ENCODE data around the gene ARPC1A. TPM values are rescaled to one million over a fixed set of nuclear protein-coding genes. Genes with fewer than 3 reads are reported as not detected.
A peak's percentile ranks its signal among the peaks of the same experiment; 100 is the strongest.
"Not testable (repeated sequence)": the region's sequence is repeated elsewhere in the genome, so short reads cannot be mapped to it uniquely, and the experiment has no call there.

ARPC1A gene
- total RNA-seq, 1 donor from 2014 or later: 269 TPM

GRCh38 chr7:99325001-99325493 is 651 bp upstream of the ARPC1A start:
- DNase-seq (ENCODE audit: low read depth): no peak
- TF ChIP-seq, protein P1, sequence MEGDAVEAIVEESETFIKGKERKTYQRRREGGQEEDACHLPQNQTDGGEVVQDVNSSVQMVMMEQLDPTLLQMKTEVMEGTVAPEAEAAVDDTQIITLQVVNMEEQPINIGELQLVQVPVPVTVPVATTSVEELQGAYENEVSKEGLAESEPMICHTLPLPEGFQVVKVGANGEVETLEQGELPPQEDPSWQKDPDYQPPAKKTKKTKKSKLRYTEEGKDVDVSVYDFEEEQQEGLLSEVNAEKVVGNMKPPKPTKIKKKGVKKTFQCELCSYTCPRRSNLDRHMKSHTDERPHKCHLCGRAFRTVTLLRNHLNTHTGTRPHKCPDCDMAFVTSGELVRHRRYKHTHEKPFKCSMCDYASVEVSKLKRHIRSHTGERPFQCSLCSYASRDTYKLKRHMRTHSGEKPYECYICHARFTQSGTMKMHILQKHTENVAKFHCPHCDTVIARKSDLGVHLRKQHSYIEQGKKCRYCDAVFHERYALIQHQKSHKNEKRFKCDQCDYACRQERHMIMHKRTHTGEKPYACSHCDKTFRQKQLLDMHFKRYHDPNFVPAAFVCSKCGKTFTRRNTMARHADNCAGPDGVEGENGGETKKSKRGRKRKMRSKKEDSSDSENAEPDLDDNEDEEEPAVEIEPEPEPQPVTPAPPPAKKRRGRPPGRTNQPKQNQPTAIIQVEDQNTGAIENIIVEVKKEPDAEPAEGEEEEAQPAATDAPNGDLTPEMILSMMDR (IDR thresholded peaks at IDR 0.05; ENCODE audit: insufficient read depth, low read length, severe bottlenecking): no peak
- no peaks in the 10 kb centered on the region for H3K36me3 ChIP-seq (ENCODE audit: control insufficient read depth, insufficient read depth, low read length)
- no peaks in the 10 kb centered on the region for H3K27me3 ChIP-seq (ENCODE audit: control insufficient read depth, insufficient read depth, low read length)
- no peak for FAIRE-seq
- peak overlapping the region; percentile 95 for H3K4me3 ChIP-seq (ENCODE audit: low read depth, low read length)

DNA sequence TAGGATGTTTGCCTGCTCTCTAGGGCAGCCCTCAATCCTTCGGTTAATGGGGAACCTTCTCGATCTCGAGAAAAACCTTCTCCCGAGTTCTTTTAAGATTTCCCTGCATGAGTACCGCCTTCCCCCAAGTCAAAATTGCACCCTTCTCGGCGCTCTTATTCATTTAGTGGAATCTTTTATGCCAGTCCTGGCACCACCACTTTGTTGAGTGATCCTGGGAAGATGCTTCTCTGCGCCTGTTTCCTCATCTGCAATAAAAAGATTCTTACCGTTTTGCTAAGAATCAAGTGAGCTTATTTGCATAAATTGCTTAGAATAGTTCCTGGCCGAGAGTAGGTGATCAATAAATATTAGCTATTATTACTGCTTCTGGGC is 697 bp downstream of the ARPC1A start:
- DNase-seq (ENCODE audit: low read depth) (peak; percentile 4), FAIRE-seq (no peak)
- Histone ChIP-seq H3K27me3 (ENCODE audit: control insufficient read depth, insufficient read depth, low read length) (no peaks in the 10 kb centered on the region), H3K4me3 (ENCODE audit: low read depth, low read length) (peak overlapping the region; percentile 95), H3K36me3 (ENCODE audit: control insufficient read depth, insufficient read depth, low read length) (no peaks in the 10 kb centered on the region)
- TF ChIP-seq, protein P1 (IDR thresholded peaks at IDR 0.05; ENCODE audit: insufficient read depth, low read length, severe bottlenecking): no peak

GRCh38 chr7:99330314-99330961 is 4.7 kb downstream of the ARPC1A start:
- H3K36me3 ChIP-seq (ENCODE audit: control insufficient read depth, insufficient read depth, low read length); H3K27me3 ChIP-seq (ENCODE audit: control insufficient read depth, insufficient read depth, low read length); H3K4me3 ChIP-seq (ENCODE audit: low read depth, low read length); FAIRE-seq: not testable (repeated sequence)
- peak; percentile 98 for DNase-seq (ENCODE audit: low read depth)

DNA sequence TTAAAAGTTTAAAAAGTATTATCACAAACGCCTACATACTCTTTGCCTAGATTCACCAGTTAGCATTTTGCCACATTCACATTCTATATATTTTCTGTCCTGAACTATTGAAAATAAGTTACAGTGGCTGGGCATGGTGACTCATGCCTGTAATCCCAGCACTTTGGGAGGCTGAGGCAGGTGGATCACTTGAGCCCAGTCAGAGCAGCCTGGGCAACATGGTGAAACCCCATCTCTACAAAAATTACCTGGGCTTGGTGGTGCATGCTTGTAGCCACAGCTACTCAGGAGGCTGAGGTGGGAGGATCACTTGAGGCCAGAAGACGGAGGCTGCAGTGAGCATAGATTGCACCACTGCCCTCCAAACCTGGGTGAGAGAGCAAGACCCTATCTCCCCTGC is 5.3 kb downstream of the ARPC1A start:
- FAIRE-seq (no peak), DNase-seq (ENCODE audit: low read depth) (no peak)
- Histone ChIP-seq H3K4me3 (ENCODE audit: low read depth, low read length) (no peak overlapping the region), H3K27me3 (ENCODE audit: control insufficient read depth, insufficient read depth, low read length) (no peaks in the 10 kb centered on the region), H3K36me3 (ENCODE audit: control insufficient read depth, insufficient read depth, low read length) (peaks cover 2% of the 10 kb centered on the region)
- TF ChIP-seq, protein P1 (IDR thresholded peaks at IDR 0.05; ENCODE audit: insufficient read depth, low read length, severe bottlenecking): no peak

- FAIRE-seq (no peak), DNase-seq (ENCODE audit: low read depth) (no peak)
- H3K36me3 ChIP-seq (ENCODE audit: control insufficient read depth, insufficient read depth, low read length): peaks cover 20% of the 10 kb centered on the region
- TF ChIP-seq, protein P1 (IDR thresholded peaks at IDR 0.05; ENCODE audit: insufficient read depth, low read length, severe bottlenecking): no peak
- no peaks in the 10 kb centered on the region for H3K27me3 ChIP-seq (ENCODE audit: control insufficient read depth, insufficient read depth, low read length)
- no peak overlapping the region for H3K4me3 ChIP-seq (ENCODE audit: low read depth, low read length)
Observed at GRCh38 chr7:99339595-99339994, 13.9 kb downstream of the ARPC1A start.

- Histone ChIP-seq H3K36me3 (ENCODE audit: control insufficient read depth, insufficient read depth, low read length) (peaks cover 19% of the 10 kb centered on the region), H3K4me3 (ENCODE audit: low read depth, low read length) (no peak overlapping the region), H3K27me3 (ENCODE audit: control insufficient read depth, insufficient read depth, low read length) (no peaks in the 10 kb centered on the region)
- no peak for DNase-seq (ENCODE audit: low read depth)
- no peak for FAIRE-seq
- TF ChIP-seq, protein P1 (IDR thresholded peaks at IDR 0.05; ENCODE audit: insufficient read depth, low read length, severe bottlenecking): no peak
Observed at GRCh38 chr7:99340659-99341058, 15.0 kb downstream of the ARPC1A start.

Data from bronchial epithelial cell (primary cell).